Measurements from ENCODE around the gene KSR2. TPM values are rescaled to one million over a fixed set of nuclear protein-coding genes. Genes with fewer than 3 reads are reported as not detected.
"Not testable (repeated sequence)": the region's sequence is repeated elsewhere in the genome, so short reads cannot be mapped to it uniquely, and the experiment has no call there.

Gene KSR2
- polyA plus RNA-seq, 3 donors: under 0.01 to 0.20 (median 0.01) TPM

DNA sequence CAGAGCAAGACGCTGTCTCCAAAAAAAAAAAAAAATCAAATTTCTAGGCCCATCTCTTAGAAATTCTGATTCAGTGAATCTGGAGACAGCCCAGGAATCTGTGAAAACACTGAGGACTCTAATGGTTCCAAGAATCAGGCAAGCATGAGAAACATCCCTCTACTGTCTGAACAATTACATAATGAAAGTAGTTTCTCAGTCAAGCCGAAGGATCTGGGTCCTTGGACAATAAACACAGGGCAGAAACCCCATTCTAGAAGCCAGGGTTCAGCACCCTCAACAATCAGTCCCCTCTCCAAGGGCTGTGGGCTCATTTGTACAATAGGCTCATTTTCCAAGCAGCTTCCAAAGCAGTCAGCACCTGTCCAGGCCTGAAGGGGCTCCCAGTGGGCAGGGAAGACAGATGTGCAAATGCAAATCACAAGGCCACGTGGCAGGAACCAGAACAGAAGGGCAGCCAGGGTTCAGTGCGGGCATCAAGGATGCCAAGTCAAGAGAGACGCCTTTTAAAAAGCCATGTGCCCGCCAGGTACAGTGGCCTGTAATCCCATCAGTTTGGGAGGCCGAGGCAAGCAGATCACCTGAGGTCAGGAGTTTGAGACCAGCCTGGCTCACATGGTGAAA lies 96.1 kb downstream of the KSR2 start:
- 69 to 78% (median 75%) methylated on average over 7 of the region's 7 CpGs for whole genome bisulfite sequencing, 3 donors
- H3K27ac ChIP-seq (ENCODE audit: low read depth, low read length): no peak overlapping the region

DNA sequence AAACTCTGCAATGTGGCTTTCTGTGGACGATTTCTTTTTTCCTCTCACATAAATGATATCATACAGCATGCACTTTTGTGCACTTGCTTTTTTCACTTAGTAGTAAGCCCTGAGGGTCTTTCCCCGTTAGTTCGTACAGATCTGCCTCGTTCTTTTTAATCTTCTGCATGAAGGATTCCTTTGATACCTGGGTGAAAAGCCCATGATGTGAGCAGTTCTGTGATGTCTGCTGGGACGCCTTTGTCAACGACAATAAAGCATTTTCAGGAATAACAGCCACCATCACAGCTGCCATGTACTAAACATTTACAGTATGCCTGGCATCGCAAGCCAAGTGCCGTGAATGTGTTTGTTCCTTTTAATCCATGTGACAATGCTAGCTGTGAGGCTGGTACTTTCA lies 99.2 kb downstream of the KSR2 start:
- 77 to 85% (median 82%) methylated on average over 8 of the region's 8 CpGs for whole genome bisulfite sequencing, 3 donors
- H3K27ac ChIP-seq (ENCODE audit: low read depth, low read length): no peak overlapping the region

DNA sequence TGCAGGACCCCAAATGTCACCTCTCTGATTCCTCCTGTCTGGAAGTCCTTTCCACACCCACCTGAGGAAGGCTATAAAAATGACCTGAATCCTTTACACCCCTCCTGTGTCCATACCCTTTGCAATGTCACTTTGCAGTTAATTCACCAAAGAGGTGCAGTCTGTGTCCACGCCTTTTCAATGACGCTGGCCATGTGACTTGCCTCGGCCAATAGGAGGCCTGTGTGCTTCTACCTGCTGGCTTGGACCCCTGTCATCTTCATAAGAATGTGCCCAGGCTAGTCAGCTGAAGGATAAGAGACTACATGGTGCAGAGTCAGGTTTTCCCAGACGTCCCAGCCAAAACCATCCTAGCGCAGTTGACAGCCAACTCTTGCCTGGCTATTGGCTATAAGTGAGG lies 101.4 kb downstream of the KSR2 start:
- H3K27ac ChIP-seq (ENCODE audit: low read depth, low read length): no peak overlapping the region
- WGBS, 3 donors: 67 to 78% (median 70%) methylated on average over 5 of the region's 5 CpGs

DNA sequence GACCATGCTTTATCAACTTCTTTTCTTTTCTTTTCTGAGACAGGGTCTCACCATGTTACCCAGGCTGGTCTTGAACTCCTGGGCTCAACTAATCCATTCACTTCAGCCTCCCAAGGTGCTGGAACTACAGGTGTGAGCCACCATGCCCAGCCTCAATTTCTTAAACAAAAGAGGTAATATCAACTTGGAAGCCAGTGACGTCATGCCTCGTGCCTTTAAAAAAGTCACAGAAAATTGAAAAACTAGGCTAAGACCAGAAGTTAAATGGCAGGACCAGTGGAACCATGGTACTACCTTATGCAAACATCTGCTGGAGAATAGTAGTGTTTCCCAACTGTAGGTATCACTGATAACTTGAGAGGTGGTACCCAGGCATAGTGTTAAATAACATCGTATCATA lies 103.3 kb downstream of the KSR2 start:
- no peak overlapping the region for H3K27ac ChIP-seq (ENCODE audit: low read depth, low read length)
- WGBS, 3 donors: 78 to 86% (median 85%) methylated on average over 3 of the region's 3 CpGs

DNA sequence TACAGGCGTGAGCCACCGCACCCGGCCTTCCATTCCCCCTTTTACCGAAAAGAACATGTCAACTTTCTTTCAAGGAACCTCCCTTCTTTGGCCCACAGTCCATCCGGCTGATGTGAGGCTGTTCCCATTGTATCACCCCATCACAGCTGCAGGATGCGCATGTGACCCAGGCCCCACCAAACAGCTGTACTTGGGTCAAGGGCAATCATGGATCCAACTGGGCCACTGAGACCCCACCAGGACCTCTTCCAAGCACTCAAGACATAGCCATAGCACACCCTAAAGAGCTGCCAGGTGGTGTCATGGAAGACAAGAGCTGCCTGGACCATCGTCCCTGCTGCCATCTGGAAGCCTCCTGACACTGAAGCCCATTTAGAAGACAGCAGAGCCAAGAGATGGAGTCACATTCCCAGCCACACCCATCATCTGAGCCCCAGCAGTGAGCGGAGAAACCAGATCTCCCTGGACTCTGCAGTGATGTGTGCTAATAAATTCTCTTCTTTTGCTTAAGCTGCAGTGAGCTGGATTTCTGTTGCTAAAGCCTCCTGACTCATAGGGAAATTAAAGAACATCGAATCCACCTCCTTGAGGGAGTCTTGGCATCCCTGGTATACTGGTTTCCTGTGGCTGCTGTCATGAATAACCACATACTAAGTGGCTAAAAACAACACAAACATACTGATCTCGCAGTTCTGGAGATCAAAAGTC lies 105.6 kb downstream of the KSR2 start:
- no peak overlapping the region for H3K27ac ChIP-seq (ENCODE audit: low read depth, low read length)
- 78 to 86% (median 83%) methylated on average over 10 of the region's 10 CpGs for WGBS, 3 donors

DNA sequence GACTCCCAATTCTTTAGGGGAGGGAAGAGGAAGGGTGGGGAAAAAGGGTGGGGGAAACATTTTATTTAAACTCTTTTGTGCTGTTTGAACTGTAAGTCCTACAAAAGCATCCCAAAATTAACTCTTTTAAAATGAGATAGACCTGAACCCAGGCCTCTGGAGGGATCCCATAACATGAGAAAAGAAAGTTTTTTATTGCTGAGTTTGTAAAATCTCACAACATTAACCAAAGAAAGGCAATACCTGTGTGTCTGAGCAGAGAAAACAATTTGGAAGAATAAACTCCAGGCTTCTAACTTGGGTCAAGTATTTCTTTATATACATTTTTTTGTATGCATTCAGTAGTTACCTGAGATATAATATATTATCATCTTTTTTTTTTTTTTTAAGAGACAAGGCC lies 107.1 kb downstream of the KSR2 start:
- no peak overlapping the region for H3K27ac ChIP-seq (ENCODE audit: low read depth, low read length)

DNA sequence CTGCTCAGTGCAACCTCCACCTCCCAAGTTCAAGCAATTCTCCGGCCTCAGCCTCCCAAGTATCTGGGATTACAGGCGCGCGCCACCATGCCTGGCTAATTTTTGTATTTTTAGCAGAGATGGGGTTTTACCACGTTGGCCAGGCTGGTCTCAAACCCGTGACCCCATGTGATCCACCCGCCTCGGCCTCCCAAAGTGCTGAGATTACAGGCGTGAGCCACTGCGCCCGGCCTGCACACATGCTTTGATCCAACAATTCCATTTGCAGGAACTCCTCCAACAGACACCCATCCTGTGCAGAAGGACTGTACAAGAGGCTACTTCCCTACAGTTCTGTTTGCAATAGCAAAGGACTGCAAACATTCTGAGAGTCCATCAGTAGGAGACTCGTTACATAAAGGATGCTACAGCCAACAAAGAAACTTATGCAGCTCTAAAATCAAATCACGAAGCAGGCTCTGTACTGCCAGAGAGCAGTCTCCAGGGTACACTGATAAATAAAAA lies 108.0 kb downstream of the KSR2 start:
- WGBS, 3 donors: 87 to 91% (median 89%) methylated on average over 13 of the region's 13 CpGs
- not testable (repeated sequence) for H3K27ac ChIP-seq (ENCODE audit: low read depth, low read length)

DNA sequence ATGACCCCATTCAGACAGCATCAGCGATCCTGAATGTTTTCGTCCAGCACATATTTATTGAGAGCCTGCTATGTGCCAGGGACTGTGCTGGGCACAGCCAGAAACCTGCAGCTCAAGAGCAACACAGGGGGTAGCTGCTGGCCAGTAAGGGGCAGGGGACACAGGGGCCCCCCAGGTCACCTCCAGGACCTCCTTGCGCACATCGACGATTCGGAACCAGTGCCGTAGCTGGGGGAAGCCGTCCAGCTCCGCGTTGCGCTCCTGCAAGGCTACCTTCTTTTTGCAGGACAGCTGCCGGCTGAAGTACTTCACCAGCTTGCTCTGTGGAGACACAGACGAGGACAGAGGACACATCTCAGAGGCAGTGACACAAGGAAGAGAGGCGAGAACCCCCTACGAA lies 108.7 kb downstream of the KSR2 start:
- H3K27ac ChIP-seq (ENCODE audit: low read depth, low read length): no peak overlapping the region
- WGBS, 3 donors: 87 to 91% (median 88%) methylated on average over 15 of the region's 15 CpGs

DNA sequence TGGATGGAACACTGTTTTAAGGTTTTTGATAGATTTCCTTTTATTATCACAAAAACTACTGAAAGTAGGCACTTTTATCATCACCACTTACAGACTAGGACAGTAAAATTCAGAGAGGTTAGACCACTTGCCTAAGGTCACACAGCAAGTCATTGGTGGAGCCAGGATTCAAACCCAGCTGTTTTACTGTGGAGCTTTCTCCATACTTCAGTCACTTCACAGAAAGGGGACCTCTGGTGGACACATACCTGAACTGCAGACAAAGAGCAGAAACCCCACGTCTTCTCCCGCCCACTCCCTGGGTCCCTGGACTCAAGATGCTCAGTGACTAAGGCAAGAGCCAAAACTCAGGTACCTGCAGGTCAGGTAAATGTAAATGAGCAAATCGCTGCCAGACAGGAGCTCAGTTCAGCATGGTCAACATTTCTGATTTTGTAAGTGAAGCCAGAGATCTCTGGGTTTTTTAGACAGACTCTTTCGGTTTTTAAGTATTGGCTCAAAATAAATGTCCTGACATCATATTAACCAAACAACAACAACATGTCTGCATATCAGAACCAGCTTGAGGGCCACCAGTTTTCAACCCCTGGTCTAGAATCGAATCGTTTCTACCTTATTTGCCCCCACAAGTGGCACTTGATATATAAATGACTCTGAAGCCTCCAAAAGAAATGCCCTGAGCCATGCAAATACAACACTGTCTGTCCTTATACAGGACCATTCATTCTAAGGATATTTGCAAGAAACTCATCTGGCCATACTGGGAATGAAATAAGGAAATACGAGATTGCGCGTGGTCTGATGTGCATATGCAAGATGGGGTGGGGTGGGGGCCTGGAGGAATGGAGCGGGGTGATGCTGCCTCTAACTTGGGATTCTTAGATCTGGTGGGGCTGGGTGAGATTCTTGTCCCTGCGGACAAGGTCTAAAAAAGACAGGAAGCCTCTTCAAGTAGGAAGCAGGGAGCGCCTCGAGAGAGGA lies 110.9 kb downstream of the KSR2 start:
- 65 to 71% (median 67%) methylated on average over 13 of the region's 13 CpGs for WGBS, 3 donors
- H3K27ac ChIP-seq (ENCODE audit: low read depth, low read length): no peak overlapping the region

DNA sequence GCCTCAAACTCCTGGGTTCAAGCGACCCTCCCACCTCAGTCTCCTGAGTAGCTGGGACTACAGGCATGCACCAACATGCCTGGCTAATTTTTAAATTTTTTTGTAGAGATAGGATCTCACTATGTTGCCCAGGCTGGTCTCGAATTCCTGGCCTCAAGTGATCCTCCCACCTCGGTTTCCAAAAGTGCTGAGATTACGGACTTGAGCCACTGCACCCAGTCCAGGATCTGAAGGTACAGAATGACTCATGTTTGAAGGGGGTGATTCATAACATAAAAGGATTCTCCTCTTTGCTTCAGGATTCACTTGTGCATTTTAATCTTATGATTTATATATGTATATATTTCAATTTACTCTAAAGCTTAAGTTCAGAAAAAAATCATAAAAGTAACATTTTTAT lies 111.7 kb downstream of the KSR2 start:
- not testable (repeated sequence) for H3K27ac ChIP-seq (ENCODE audit: low read depth, low read length)
- whole genome bisulfite sequencing, 3 donors: 61 to 63% (median 62%) methylated on average over 4 of the region's 4 CpGs

DNA sequence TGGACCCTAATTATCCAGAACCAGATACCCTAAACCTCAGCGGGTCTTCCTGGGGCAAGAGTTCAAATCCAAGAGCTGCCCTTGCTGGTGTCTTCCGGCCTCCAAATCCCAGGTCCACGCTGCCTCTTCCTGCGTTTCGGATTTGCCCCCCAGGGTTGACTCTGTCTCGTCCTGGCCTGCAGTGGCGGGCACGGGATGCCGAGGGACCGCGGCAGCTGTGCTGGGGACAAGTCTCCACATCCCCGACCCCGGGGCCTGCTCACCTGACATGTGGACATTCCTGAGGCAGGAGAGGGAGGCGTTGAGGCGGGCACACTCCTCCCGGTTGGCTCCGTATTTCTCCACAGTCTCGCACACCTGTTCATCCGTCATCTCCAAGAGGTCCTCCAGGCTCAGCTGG lies 113.6 kb downstream of the KSR2 start:
- WGBS, 3 donors: 89 to 96% (median 94%) methylated on average over 15 to 19 of the region's 19 CpGs
- H3K27ac ChIP-seq (ENCODE audit: low read depth, low read length): no peak overlapping the region

DNA sequence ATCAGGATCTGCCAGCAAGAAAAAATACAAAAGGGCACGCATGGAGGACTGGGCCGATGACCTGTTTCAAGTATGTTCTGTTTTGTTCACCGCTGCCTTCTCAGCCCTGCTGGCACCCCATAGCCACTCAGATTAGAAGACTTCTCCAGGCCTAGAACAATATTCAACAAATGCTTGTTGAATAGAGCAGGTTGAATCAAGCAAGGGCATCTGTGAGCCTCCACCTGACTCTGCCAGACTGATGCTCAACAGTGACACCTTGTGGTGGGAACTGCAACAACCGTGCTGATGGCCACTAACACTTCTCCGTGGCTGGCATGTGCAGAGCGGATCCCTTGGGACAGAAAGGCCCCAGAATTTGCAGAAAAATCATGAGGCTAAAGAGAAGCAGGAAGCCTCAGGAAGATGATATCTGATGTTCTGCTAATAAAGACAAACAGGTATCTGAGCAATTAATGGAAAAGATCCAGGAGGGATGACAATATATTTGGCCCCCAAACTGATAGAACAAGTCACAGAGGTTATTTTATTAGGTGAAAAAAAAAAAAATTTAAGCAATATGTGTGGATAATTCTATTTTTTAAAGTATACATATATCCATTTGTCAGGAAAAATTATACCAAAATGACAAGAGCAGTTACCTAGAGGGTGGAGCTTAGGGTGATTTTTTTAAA lies 114.3 kb downstream of the KSR2 start:
- WGBS, 3 donors: 48 to 59% (median 55%) methylated on average over 6 of the region's 6 CpGs
- no peak overlapping the region for H3K27ac ChIP-seq (ENCODE audit: low read depth, low read length)

DNA sequence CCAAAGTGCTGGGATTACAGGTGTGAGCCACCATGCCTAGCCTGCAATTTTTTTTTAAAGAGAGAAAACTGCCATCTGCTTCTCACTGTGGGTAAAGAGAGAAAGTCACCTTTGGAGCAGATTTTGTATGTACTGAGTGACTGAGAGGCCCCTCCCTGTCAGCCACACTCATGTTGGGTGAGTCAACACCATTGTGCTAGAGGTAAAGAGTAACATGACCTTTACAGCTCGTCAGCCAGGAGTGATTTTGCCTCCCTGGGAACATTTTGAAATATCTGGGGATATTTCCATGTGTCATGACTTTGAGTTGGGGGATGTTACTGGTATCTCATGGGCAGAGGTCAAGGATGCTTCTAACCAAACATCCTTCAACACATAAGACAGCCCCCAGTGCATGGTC lies 115.2 kb downstream of the KSR2 start:
- WGBS, 3 donors: 43 to 50% (median 50%) methylated on average over 1 of the region's 1 CpG
- H3K27ac ChIP-seq (ENCODE audit: low read depth, low read length): no peak overlapping the region

DNA sequence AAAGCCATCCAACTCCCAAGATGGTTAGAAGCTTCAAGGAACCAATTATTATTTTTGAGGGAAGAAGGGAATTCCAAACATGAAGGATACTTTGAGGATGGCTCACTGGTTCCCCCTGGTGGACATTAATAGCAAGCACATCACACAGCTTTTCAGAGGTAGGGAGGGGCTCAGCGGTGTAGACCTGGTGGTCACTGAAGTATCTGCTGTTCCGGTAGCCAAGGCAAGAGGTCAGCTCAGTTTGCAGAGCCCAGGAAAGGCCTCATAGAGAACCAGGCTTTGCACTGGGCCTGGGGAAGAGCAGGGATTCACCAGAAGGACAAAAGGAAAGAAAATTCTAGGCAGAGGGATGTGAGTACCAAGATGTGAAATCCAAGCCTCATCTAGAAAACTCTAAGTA lies 118.7 kb downstream of the KSR2 start:
- no peak overlapping the region for H3K27ac ChIP-seq (ENCODE audit: low read depth, low read length)
- WGBS, 3 donors: 8 to 10% (median 10%) methylated on average over 2 of the region's 2 CpGs

DNA sequence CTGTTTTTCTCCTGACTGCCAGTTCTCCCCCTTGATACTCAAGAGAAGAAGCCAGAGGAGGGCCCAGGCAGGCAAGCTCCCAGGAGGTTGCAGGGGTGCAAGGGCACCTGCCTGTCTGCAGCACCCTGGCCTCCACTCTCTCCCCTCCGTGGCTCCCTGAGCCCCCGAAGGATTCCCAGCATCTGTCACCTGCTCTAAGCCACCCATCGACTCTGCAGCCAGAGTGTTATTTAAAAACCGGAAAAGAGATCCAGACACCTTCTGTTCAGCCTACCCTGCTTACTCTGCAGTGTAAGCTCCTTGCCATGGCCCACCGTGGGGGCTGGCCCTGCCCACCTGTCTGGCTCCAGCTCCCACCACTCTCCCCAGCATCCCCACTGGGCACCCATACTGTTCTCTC lies 121.4 kb downstream of the KSR2 start:
- WGBS, 3 donors: 41 to 44% (median 44%) methylated on average over 5 of the region's 5 CpGs
- H3K27ac ChIP-seq (ENCODE audit: low read depth, low read length): no peak overlapping the region

DNA sequence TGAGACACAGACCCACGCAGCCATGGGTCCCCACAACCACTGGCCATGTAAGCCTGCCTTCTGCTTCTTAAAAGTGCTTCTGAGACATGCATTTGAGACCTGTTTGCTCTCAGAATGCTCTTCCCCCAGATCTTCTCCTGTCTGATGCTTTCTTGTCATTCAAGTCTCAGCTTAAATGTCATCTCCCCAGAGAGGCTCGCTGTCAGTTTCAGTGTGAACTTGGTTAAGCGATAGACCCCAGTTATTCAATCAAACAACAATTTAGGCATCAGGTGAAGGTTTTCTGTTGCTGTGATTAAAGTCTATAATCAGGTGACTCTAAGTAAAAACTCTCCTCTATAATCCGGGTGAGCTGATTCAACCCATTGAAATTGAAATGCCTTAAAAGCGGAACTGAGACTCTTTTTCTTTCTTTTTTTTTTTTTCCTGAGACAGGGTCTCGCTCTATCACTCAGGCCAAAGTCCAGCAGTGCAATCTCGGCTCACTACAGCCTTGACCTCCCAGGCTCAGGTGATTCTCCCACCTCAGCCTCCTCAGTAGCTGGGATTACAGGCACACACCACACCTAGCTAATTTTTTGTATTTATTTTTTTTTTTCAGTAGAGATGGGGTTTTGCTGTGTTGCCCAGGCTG lies 123.4 kb downstream of the KSR2 start:
- no peak overlapping the region for H3K27ac ChIP-seq (ENCODE audit: low read depth, low read length)
- WGBS, 3 donors: 73 to 75% (median 73%) methylated on average over 7 of the region's 7 CpGs

DNA sequence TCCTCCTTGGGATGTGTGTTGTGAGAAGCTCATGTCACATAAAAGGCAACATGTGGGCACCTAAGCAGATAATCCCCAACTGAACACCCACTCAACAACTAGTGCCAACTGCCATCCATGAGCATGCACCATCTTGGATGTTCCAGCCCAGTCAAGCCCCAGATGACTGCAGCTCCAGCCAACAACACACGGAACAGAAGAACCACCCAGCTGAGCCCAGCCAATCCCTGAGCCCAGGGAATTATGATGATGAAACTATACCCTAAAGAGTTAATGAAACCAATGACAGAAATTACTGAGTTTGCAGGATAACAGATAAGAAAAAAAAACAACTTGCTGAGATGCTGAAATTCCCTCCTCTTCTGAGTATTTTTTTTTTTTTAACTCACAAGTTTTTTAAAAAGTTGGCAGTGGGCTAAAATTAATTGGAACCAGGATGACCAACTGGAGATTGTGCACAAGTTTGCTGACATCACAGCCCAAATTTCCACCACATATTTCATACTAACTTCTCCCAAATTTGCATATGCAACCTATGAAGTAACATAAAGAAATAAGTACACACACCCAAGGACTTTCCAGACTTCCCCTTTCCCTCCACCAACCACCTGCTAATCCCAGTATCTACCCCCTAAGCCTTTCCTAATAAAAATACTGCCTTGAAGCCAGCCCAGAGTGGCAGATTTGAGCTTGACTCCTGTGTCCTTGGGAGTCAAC lies 124.5 kb downstream of the KSR2 start:
- no peak overlapping the region for H3K27ac ChIP-seq (ENCODE audit: low read depth, low read length)
- WGBS, 3 donors: 86 to 94% (median 89%) methylated on average over 1 of the region's 1 CpG

DNA sequence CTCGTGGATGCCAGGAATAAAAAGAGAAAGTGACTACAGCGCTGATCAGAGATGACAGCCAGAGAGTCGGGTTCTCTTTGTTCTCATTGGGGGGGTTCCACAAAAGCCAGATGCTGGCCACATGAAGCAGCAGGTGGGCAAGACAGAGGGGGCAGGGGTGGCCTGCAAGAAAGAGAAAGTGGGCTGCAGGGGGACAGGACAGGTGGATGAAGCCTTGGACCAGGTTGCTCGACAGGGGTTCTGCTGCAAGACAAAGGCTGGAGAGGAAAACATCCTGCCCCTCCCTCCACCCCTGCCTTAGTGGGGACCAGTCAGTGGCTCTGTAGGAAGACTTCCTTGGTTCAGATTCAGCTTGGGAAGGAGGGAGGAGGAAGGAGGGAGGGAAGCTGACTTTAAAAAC lies 126.2 kb downstream of the KSR2 start:
- 51 to 72% (median 54%) methylated on average over 4 of the region's 4 CpGs for WGBS, 3 donors
- no peak overlapping the region for H3K27ac ChIP-seq (ENCODE audit: low read depth, low read length)

Data from adipose tissue (tissue), 3 donors.